ENCODE measurements around the gene NRM. TPM values are rescaled to one million over a fixed set of nuclear protein-coding genes. Genes with fewer than 3 reads are reported as not detected.

NRM gene
- total RNA-seq, 4 donors from 2014 or later = 2.7 to 13.8 (median 2.7) TPM; not detected in 1

DNA sequence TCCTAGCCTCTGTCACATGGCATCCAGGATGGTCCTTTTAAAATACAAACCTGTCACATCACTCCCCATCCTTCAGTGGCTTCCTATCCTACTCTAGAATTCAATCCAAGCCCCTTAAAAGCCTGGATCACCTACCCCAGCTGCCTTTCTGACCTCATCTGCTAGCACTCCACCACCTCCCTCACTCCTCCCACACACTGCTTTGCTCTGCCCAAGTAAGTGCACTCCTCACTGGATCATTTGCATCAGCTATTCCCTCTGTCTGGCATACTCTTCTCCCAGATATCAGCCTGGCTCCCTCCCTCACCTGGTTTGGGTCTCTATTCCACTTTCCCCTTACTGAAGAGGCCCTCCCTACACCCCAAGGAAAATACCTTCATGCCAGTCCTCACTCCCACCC, 33.3 kb downstream of the NRM start:
- DNase-seq = no peak
- no peaks in the 10 kb centered on the region for H3K4me1 ChIP-seq
- TF ChIP-seq EP300 (IDR thresholded peaks at IDR 0.05; ENCODE audit: low read depth) (no peak), POLR2A (IDR thresholded peaks at IDR 0.05) (no peak), POLR2AphosphoS5 (IDR thresholded peaks at IDR 0.05) (no peak)
- TF ChIP-seq, protein P1, sequence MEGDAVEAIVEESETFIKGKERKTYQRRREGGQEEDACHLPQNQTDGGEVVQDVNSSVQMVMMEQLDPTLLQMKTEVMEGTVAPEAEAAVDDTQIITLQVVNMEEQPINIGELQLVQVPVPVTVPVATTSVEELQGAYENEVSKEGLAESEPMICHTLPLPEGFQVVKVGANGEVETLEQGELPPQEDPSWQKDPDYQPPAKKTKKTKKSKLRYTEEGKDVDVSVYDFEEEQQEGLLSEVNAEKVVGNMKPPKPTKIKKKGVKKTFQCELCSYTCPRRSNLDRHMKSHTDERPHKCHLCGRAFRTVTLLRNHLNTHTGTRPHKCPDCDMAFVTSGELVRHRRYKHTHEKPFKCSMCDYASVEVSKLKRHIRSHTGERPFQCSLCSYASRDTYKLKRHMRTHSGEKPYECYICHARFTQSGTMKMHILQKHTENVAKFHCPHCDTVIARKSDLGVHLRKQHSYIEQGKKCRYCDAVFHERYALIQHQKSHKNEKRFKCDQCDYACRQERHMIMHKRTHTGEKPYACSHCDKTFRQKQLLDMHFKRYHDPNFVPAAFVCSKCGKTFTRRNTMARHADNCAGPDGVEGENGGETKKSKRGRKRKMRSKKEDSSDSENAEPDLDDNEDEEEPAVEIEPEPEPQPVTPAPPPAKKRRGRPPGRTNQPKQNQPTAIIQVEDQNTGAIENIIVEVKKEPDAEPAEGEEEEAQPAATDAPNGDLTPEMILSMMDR (IDR thresholded peaks at IDR 0.05) = no peak
- H3K36me3 ChIP-seq = peaks cover 0 to 72% (median 37%) of the 10 kb centered on the region in 4 donors
- in situ Hi-C loops (cut with MboI; ENCODE audit: low pct_ligation_motif_present in 1 of 4, low pct_unique_long_range_greater_than_20kb in 1 of 4, low sequenced_read_pairs in 3 of 4) = no loop called here
- intact Hi-C loops (cut with DNase I; ENCODE audit: low total_unique reads) = no loop called here
- no peak overlapping the region for H3K4me3 ChIP-seq
- no peaks in the 10 kb centered on the region for H3K9me3 ChIP-seq
- H3K27ac ChIP-seq = no peak overlapping the region
- no peaks in the 10 kb centered on the region for H3K27me3 ChIP-seq

DNA sequence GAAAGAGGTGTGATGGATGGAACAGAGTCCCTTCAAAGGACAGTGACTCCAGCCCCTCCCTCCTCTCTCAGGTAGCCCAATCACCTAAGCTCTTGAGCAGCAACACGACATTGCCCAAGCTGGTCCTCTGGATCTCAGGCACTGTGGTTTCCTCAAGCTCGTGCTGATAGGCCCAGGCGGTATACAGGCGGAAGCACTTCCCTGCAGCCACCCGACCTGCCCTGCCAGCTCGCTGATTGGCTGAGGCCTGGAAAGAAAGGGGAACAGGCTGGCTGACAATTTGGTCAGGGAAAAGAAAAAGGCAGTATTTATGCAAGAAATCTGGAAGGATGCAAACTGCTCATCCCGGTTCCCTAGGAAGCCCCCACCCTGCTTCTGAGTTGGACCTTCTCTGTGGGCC, 34.3 kb downstream of the NRM start:
- intact Hi-C loops (cut with DNase I; ENCODE audit: low total_unique reads) (no loop called here), in situ Hi-C loops (cut with MboI; ENCODE audit: low pct_ligation_motif_present in 1 of 4, low pct_unique_long_range_greater_than_20kb in 1 of 4, low sequenced_read_pairs in 3 of 4) (no loop called here)
- Histone ChIP-seq H3K4me3 (no peak overlapping the region), H3K36me3 (peaks cover 0 to 70% (median 35%) of the 10 kb centered on the region in 4 donors), H3K27ac (no peak overlapping the region), H3K4me1 (no peaks in the 10 kb centered on the region), H3K27me3 (no peaks in the 10 kb centered on the region), H3K9me3 (no peaks in the 10 kb centered on the region)
- TF ChIP-seq POLR2AphosphoS5 (IDR thresholded peaks at IDR 0.05) = no peak
- TF ChIP-seq, protein P1 (IDR thresholded peaks at IDR 0.05) = no peak
- no peak for TF ChIP-seq POLR2A (IDR thresholded peaks at IDR 0.05)
- no peak for TF ChIP-seq EP300 (IDR thresholded peaks at IDR 0.05; ENCODE audit: low read depth)
- DNase-seq = no peak
- 86% methylated on average over 6 of the region's 7 CpGs; no CpG with 5 or more reads in 1 of the 2 donors for whole genome bisulfite sequencing, 2 donors (ENCODE audit: low coverage in 1 of 2)

DNA sequence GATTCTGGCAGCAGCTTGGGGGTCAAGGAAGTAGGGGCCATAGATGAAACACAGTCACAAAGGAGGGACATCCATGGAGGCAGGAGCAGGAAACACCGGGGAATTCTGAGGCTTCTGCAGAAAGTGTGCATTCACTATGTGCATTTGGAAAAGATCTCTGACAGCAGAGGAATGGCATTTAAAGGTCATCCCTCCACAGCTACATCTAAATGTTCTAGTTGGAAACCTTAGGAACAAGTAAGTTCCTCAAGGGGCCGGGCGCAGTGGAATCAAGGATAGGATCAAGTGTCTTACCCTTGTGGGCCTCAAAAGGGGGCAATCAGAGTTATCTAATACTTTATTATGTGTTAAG, 35.1 kb downstream of the NRM start:
- peaks cover 0 to 73% (median 34%) of the 10 kb centered on the region in 4 donors for H3K36me3 ChIP-seq
- no peaks in the 10 kb centered on the region for H3K4me1 ChIP-seq
- no peak for TF ChIP-seq POLR2AphosphoS5 (IDR thresholded peaks at IDR 0.05)
- TF ChIP-seq POLR2A (IDR thresholded peaks at IDR 0.05) = no peak
- TF ChIP-seq, protein P1 (IDR thresholded peaks at IDR 0.05) = no peak
- no peak for TF ChIP-seq EP300 (IDR thresholded peaks at IDR 0.05; ENCODE audit: low read depth)
- no peak for DNase-seq
- WGBS, 2 donors (ENCODE audit: low coverage in 1 of 2) = 96 to 100% methylated on average over 2 to 3 of the region's 3 CpGs
- in situ Hi-C loops (cut with MboI; ENCODE audit: low pct_ligation_motif_present in 1 of 4, low pct_unique_long_range_greater_than_20kb in 1 of 4, low sequenced_read_pairs in 3 of 4) (no loop called here), intact Hi-C loops (cut with DNase I; ENCODE audit: low total_unique reads) (no loop called here)
- H3K27ac ChIP-seq = no peak overlapping the region
- H3K9me3 ChIP-seq = no peaks in the 10 kb centered on the region
- no peak overlapping the region for H3K4me3 ChIP-seq
- no peaks in the 10 kb centered on the region for H3K27me3 ChIP-seq

DNA sequence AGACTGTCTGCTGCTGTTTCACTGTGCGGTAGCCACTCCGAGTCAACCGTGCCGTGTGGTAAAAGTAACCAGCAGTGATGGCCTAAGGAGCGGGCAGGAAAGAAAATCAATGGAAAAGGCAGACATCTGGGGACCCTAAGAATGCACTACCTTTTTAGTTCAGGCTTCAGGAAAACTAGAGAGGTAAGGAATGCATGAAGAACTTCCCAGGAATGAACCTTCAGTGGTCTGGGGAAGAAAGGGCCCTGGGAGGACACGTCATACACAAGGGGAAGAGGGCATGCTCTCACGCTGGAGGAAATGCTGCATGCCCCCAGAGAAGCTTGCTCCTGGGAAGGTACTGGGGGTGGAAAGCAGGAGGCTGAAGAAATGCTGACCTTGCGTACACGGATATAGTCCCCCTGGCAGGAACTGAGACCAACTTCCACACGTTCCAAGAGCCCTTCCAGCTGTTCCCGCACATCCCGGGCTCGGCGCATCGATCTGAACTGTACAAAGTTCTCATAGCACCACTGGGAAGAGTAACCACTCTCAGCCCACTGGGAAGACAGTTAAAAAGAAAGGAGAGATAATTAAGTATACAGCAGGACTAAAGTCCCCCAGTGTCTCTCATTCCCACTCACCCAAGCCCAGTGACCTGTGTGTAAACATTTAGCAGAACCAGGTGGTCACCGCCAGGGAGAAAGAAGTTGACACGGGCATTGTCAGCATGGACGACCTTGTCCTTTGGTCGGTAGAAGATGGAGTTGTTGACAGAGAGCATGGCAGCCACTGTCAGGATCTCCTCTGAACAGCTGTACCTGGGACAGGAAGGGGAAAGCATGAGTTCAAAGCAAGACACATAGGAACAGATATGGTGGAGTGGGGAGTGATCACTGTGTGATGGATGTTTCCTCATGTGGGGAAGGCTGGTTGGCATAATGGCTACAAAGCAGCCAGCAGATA, 35.7 kb downstream of the NRM start:
- Histone ChIP-seq H3K4me1 (no peaks in the 10 kb centered on the region), H3K36me3 (peaks cover 0 to 69% (median 32%) of the 10 kb centered on the region in 4 donors), H3K27ac (no peak overlapping the region), H3K27me3 (no peaks in the 10 kb centered on the region), H3K9me3 (no peaks in the 10 kb centered on the region), H3K4me3 (no peak overlapping the region)
- WGBS, 2 donors (ENCODE audit: low coverage in 1 of 2) = 91 to 97% methylated on average over 8 to 19 of the region's 19 CpGs
- in situ Hi-C loops (cut with MboI; ENCODE audit: low pct_ligation_motif_present in 1 of 4, low pct_unique_long_range_greater_than_20kb in 1 of 4, low sequenced_read_pairs in 3 of 4) (no loop called here), intact Hi-C loops (cut with DNase I; ENCODE audit: low total_unique reads) (no loop called here)
- no peak for DNase-seq
- no peak for TF ChIP-seq POLR2AphosphoS5 (IDR thresholded peaks at IDR 0.05)
- TF ChIP-seq, protein P1 (IDR thresholded peaks at IDR 0.05) = no peak
- no peak for TF ChIP-seq POLR2A (IDR thresholded peaks at IDR 0.05)
- TF ChIP-seq EP300 (IDR thresholded peaks at IDR 0.05; ENCODE audit: low read depth) = no peak

All from transverse colon (tissue), 4 donors.